GM10266 (cell line): ENCODE data around the gene RAE1.
"Not testable (repeated sequence)": the region's sequence is repeated elsewhere in the genome, so short reads cannot be mapped to it uniquely, and the experiment has no call there.

ENCODE experiments used
- DNase-seq: peaks from one replicate; pipeline ENCODE4 v3.0.0; 2012; ENCODE audit errors: extremely low spot score
- CTCF ChIP-seq: IDR thresholded peaks from 2 replicates; pipeline ENCODE4 v1.5.1; 2012; ENCODE audit warnings: mild to moderate bottlenecking, low read depth; ENCODE audit not compliant: control insufficient read depth, insufficient read depth; ENCODE audit errors: missing control alignments

RAE1 gene

GRCh38 chr20:57414867-57415592 is 64.0 kb downstream of the RAE1 start:
- TF ChIP-seq CTCF = no peak

GRCh38 chr20:57415771-57416170 is 64.7 kb downstream of the RAE1 start:
- TF ChIP-seq CTCF = no peak
- DNase-seq = no peak

More at GRCh38 chr20:57414867-57415592, 64.0 kb downstream of the RAE1 start:
- no peak for DNase-seq

- no peak for DNase-seq
- TF ChIP-seq CTCF = no peak
These were observed 65.4 kb downstream of the RAE1 start for GRCh38 chr20:57416296-57417022.

- no peak for DNase-seq
- TF ChIP-seq CTCF = no peak
These were observed 66.1 kb downstream of the RAE1 start for GRCh38 chr20:57417051-57417689.

GRCh38 chr20:57417830-57418780 is 67.0 kb downstream of the RAE1 start:
- no peak for DNase-seq
- TF ChIP-seq CTCF = no peak

- not testable (repeated sequence) for DNase-seq
These were observed 68.4 kb downstream of the RAE1 start for GRCh38 chr20:57419479-57419878.
